OCI-LY1 (cell line): ENCODE measurements around the gene IMMP2L.

ENCODE experiments used
- H2AFZ ChIP-seq: fragments of 200-600 bp; sonication (generic), shearing (Covaris generic); 2 replicates; pipeline ENCODE4 v1.6.0; 2014; ENCODE audit warnings: antibody characterized with exemption, mild to moderate bottlenecking, low read length
- H3F3A ChIP-seq: fragments of 200-600 bp; sonication (generic), shearing (Covaris generic); 2 replicates; pipeline ENCODE4 v1.6.0; 2014; ENCODE audit warnings: mild to moderate bottlenecking, antibody characterized with exemption, low read length, moderate library complexity; ENCODE audit not compliant: insufficient read depth
- H3K27ac ChIP-seq: fragments of 200-600 bp; sonication (generic); 2 replicates; pipeline ENCODE4 v1.5.1; 2014; ENCODE audit warnings: low read length, mixed run types, mild to moderate bottlenecking, low read depth; ENCODE audit not compliant: poor library complexity, severe bottlenecking
- H3K27me3 ChIP-seq: fragments of 200-600 bp; sonication (generic); 2 replicates; pipeline ENCODE4 v1.6.0; 2014; ENCODE audit warnings: antibody characterized with exemption, mild to moderate bottlenecking, low read length, moderate library complexity; ENCODE audit not compliant: insufficient read depth
- H3K36me3 ChIP-seq: fragments of 200-600 bp; sonication (generic); 2 replicates; pipeline ENCODE4 v1.6.1; 2014; ENCODE audit warnings: mild to moderate bottlenecking, antibody characterized with exemption, low read length, moderate library complexity, mixed read lengths; ENCODE audit not compliant: insufficient read depth
- H3K4me1 ChIP-seq: fragments of 200-600 bp; sonication (generic); 2 replicates; pipeline ENCODE4 v1.5.1; 2014; ENCODE audit warnings: mild to moderate bottlenecking, low read length, moderate library complexity; ENCODE audit not compliant: insufficient read depth, severe bottlenecking
- H3K4me2 ChIP-seq: fragments of 200-600 bp; sonication (generic), shearing (Covaris generic); 2 replicates; pipeline ENCODE4 v1.6.1; 2014; ENCODE audit warnings: low read length
- H3K4me3 ChIP-seq: fragments of 200-600 bp; sonication (generic); 2 replicates; pipeline ENCODE4 v1.5.1; 2014; ENCODE audit warnings: low read length, low read depth, mild to moderate bottlenecking, mixed read lengths; ENCODE audit not compliant: poor library complexity, severe bottlenecking
- H3K79me2 ChIP-seq: fragments of 200-600 bp; shearing (Covaris generic); 2 replicates; pipeline ENCODE4 v1.6.1; 2016; ENCODE audit warnings: mixed run types, low read length, mixed read lengths; ENCODE audit not compliant: insufficient read depth
- H3K9ac ChIP-seq: fragments of 200-600 bp; sonication (generic), shearing (Covaris generic); 2 replicates; pipeline ENCODE4 v1.6.1; 2014; ENCODE audit warnings: mild to moderate bottlenecking, low read length, mixed read lengths
- H3K9me2 ChIP-seq: fragments of 200-600 bp; sonication (generic), shearing (Covaris generic); 2 replicates; pipeline ENCODE4 v1.6.1; 2014; ENCODE audit warnings: low read depth, mild to moderate bottlenecking, low read length, mixed read lengths
- H3K9me3 ChIP-seq: fragments of 200-600 bp; shearing (Covaris generic); 2 replicates; pipeline ENCODE4 v1.6.1; 2014; ENCODE audit warnings: low read length, mixed read lengths
- H4K20me1 ChIP-seq: fragments of 200-600 bp; sonication (generic), shearing (Covaris generic); 2 replicates; pipeline ENCODE4 v1.6.0; 2016; ENCODE audit warnings: mild to moderate bottlenecking, low read length; ENCODE audit not compliant: insufficient read depth
- CTCF ChIP-seq: fragments of 200-600 bp; sonication (generic), shearing (Covaris generic); IDR thresholded peaks from 2 replicates; pipeline ENCODE4 v1.5.1; 2017; ENCODE audit warnings: mild to moderate bottlenecking, antibody characterized with exemption, low read length, moderate library complexity, mixed read lengths
- EZH2 ChIP-seq: fragments of 200-600 bp; sonication (generic), shearing (Covaris generic); IDR thresholded peaks from 2 replicates; pipeline ENCODE4 v1.8.0; 2017; ENCODE audit warnings: borderline replicate concordance, mixed run types, mild to moderate bottlenecking, antibody characterized with exemption, low read length, moderate library complexity, mixed read lengths

The IMMP2L gene

DNA sequence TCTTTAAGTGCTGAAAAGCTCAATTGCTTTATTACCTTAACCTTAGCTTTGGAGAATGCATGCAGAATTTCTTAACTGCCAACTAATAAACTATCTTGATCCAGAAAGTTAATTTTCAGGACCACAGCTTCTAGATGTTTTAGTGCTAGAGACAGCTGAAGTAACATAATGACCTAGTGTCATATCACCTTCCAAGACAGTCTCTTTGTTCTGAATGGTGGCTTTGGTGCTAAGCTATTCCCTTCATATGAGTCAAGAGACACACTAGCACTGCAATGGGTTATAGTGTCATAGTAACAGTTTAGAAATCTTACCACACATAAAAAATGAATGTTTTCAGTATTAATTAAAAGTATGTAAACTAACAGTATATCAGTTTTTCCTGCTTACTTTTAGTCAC, 586.8 kb downstream of the IMMP2L start:
- H3K4me1 ChIP-seq, result no peaks in the 10 kb centered on the region
- H2AFZ ChIP-seq, result no peak overlapping the region
- H3K79me2 ChIP-seq, result no peaks in the 10 kb centered on the region
- no peaks in the 10 kb centered on the region for H4K20me1 ChIP-seq
- no peaks in the 10 kb centered on the region for H3F3A ChIP-seq
- TF ChIP-seq EZH2 (no peak), CTCF (no peak)
- no peaks in the 10 kb centered on the region for H3K36me3 ChIP-seq
- H3K9ac ChIP-seq, result no peak overlapping the region
- peaks cover 2% of the 10 kb centered on the region; the same call in 1 of the 2 replicates for H3K9me2 ChIP-seq
- no peak overlapping the region for H3K4me3 ChIP-seq
- no peaks in the 10 kb centered on the region for H3K9me3 ChIP-seq
- no peak overlapping the region for H3K4me2 ChIP-seq
- no peaks in the 10 kb centered on the region for H3K27me3 ChIP-seq
- H3K27ac ChIP-seq, result no peak overlapping the region

DNA sequence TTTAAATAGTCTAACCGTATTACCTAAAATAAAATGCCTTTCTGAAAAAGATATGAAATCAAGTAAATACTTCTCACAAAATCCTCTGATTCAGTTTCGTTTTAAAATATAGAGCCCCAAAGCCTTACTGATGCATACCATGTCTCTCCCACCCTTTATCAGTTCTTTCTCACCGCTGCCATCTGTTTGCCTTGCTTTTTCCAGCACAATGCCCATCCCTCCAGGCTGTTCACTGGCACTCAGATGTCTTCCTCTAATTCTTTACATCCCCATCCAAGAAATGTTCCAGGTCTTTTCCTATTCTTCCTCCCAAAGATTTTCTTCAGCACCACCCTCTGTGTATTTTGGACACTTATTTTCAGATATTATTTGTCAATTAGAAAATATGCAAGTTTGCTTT, 587.9 kb downstream of the IMMP2L start:
- Histone ChIP-seq H3K4me2 (no peak overlapping the region), H3K4me1 (no peaks in the 10 kb centered on the region), H3K79me2 (no peaks in the 10 kb centered on the region), H3K36me3 (no peaks in the 10 kb centered on the region), H3F3A (no peaks in the 10 kb centered on the region), H3K9me3 (no peaks in the 10 kb centered on the region), H3K9ac (no peak overlapping the region), H2AFZ (no peak overlapping the region), H3K27ac (no peak overlapping the region), H3K4me3 (no peak overlapping the region), H4K20me1 (no peaks in the 10 kb centered on the region), H3K9me2 (peaks cover 2% of the 10 kb centered on the region; the same call in 1 of the 2 replicates), H3K27me3 (no peaks in the 10 kb centered on the region)
- no peak for TF ChIP-seq EZH2
- TF ChIP-seq CTCF, result no peak

DNA sequence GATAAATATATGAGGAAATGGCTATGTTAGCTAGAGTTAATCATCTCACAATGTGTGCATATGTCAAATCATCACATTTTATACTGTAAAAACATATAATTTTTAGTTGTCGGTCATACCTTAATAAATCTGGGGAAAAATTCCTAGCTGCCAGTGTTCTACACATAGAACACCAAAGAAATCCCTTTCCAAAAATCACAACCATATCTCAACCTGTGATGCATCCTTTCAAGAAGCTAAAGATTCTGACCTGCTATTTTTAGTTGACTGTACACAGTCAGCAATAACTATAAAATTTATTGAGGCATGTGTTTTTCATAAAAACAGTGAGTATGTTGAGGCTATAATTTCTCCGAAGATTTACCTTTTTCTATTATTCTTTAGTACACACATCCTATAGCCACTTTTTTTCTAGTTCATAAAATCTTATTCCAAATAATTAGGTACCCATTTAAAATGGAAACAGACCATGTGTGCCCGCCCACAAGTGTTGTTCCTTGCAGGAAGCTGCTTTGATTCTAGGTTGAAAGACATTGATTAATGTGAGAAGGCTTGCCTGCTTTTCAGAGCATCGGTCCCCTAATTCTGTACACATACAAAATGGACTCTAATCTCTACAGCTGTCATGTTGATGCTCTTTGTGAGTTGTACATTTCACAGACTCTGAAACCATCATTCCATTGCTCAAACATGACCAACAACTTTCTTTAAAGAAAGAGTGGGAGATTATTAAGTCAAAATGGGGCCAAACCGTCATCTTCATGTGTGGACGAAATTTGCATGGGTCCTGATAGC, 588.9 kb downstream of the IMMP2L start:
- H3K4me2 ChIP-seq, result no peak overlapping the region
- H4K20me1 ChIP-seq, result no peaks in the 10 kb centered on the region
- H3K9me2 ChIP-seq, result no peaks in the 10 kb centered on the region
- H3K4me3 ChIP-seq, result no peak overlapping the region
- H3F3A ChIP-seq, result no peaks in the 10 kb centered on the region
- H3K79me2 ChIP-seq, result no peaks in the 10 kb centered on the region
- no peaks in the 10 kb centered on the region for H3K4me1 ChIP-seq
- no peak overlapping the region for H3K9ac ChIP-seq
- no peaks in the 10 kb centered on the region for H3K9me3 ChIP-seq
- TF ChIP-seq CTCF (no peak), EZH2 (no peak)
- no peaks in the 10 kb centered on the region for H3K27me3 ChIP-seq
- H3K27ac ChIP-seq, result no peak overlapping the region
- no peaks in the 10 kb centered on the region for H3K36me3 ChIP-seq
- H2AFZ ChIP-seq, result no peak overlapping the region
